ENCODE data around the gene SDC4.

Gene SDC4

DNA sequence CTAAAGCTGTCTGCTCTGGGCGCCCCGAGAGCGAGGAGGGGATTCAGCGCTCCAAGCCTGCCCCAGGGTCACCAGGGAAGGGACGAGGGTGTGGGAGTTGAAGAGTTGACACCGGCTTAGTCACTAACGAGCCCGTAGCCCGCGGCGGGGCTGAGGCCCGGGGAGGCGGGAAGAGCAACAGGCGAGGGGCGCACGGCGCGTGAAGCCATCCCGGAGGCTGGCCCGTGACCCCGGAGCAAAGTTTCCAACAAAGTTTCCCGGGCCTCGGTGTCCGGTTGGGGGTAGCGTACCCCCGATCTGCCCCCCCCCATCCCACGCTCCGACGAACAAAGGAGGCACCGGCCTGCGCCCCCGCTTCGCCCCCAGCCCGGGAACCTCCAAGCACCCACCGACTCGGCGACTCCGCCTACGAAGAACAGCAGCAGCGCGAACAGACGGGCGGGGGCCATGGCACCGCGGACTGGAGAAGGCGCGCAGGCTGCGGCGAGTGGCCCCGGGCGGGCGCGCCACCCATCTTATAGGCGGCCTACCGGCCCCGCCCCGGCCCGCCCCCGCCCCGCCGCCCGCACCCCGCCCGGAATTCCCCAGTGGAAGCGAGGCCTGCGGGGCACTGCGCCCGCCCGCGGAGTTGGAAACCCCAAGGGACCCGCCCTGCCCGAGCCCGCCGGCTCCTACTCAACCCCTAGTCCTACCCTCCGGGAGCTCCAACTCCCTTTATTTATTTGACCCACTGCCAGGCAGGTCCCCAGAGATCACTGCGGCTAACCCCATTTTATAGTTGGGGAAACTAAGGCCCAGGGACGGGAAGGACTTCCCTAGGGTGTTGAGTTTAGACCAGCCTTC, at the start of gene SDC4:
Gene SDC4, minus strand, starts transcription at position 489 of the 843 bp plus-strand sequence. Its CDS starts 40 bp downstream, at position 449.
- peak within 1 kb of the TSS; percentile 73 to 90 (median 77) for H3K9ac ChIP-seq (ENCODE audit: low read length in 5 of 5)
- H3K4me1 ChIP-seq (ENCODE audit: control insufficient read depth in 5 of 5, insufficient read depth in 5 of 5, low read length in 5 of 5): peaks cover 8 to 57% (median 47%) of the 10 kb centered on the region in 5 donors
- no peaks in the 10 kb centered on the region for H3K36me3 ChIP-seq (ENCODE audit: control insufficient read depth in 5 of 5, insufficient read depth in 5 of 5, low read length in 5 of 5)
- no peaks in the 10 kb centered on the region for H3K27me3 ChIP-seq (ENCODE audit: control insufficient read depth in 5 of 5, insufficient read depth in 4 of 5, low read length in 5 of 5)
- H3K9me3 ChIP-seq (ENCODE audit: control insufficient read depth in 5 of 5, low read length in 5 of 5): no peaks in the 10 kb centered on the region
- peak within 1 kb of the TSS; percentile 71 to 87 (median 79) for H3K4me3 ChIP-seq (ENCODE audit: low read depth in 1 of 5, low read length in 5 of 5)
- H3K27ac ChIP-seq (ENCODE audit: low read depth, low read length): peak within 1 kb of the TSS; percentile 92

- no peak overlapping the region for H3K4me3 ChIP-seq (ENCODE audit: low read depth in 1 of 5, low read length in 5 of 5)
- H3K9ac ChIP-seq (ENCODE audit: low read length in 5 of 5): no peak overlapping the region
- H3K27ac ChIP-seq (ENCODE audit: low read depth, low read length): no peak overlapping the region
Observed at GRCh38 chr20:45395114-45395415, 46.8 kb upstream of the SDC4 start.

DNA sequence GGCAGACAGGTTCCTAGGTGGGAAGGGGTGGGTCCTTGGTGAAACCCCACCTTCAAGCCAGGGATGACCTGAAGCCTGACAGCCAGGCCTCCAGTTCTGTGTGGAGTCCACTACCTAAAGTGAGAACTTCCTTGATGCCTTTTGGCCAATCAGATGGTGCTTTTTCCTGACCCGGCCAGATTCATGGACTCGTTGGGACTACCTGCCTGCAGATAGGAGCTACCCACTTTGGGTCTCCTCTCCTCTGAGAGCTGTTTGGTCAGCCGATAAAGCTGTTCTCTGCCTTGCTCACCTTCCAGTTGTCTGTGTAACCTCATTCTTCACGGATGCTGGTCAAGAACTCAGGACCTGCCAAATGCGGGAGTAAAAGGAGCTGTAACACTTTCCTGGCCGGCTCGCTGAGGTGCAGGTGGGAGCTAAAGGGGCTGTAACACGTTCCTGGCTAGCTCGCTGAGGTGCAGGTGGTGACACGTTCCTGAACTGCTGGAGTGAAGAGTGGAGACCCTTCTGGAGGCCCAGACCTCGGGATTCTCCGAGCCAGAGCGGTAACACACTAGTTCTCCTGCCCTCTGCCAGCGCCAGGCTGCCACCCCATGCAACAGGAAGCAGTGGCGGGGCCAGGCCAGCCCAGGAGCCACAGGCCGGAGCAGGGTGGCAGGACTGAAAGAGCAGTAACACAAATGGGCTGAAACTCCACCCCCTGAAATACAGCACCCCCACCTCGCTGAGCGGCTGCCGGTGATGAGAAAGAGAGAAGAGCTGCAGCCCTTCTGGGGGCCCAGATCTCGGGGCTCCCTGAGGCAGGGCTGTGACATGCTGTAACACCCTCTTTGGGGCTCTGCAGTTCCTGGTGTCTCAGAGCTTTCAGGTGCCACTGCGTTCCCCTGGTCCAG, 46.2 kb upstream of the SDC4 start:
- Histone ChIP-seq H3K4me1 (ENCODE audit: control insufficient read depth in 5 of 5, insufficient read depth in 5 of 5, low read length in 5 of 5) (no peaks in the 10 kb centered on the region), H3K27me3 (ENCODE audit: control insufficient read depth in 5 of 5, insufficient read depth in 4 of 5, low read length in 5 of 5) (no peaks in the 10 kb centered on the region), H3K36me3 (ENCODE audit: control insufficient read depth in 5 of 5, insufficient read depth in 5 of 5, low read length in 5 of 5) (peaks cover 0 to 3% (median 0%) of the 10 kb centered on the region in 5 donors), H3K27ac (ENCODE audit: low read depth, low read length) (no peak overlapping the region), H3K9ac (ENCODE audit: low read length in 5 of 5) (no peak overlapping the region), H3K9me3 (ENCODE audit: control insufficient read depth in 5 of 5, low read length in 5 of 5) (peaks cover 0 to under 1% (median 0%) of the 10 kb centered on the region in 5 donors), H3K4me3 (ENCODE audit: low read depth in 1 of 5, low read length in 5 of 5) (no peak overlapping the region)

More at GRCh38 chr20:45395114-45395415, 46.8 kb upstream of the SDC4 start:
- Histone ChIP-seq H3K27me3 (ENCODE audit: control insufficient read depth in 5 of 5, insufficient read depth in 4 of 5, low read length in 5 of 5) (no peaks in the 10 kb centered on the region), H3K4me1 (ENCODE audit: control insufficient read depth in 5 of 5, insufficient read depth in 5 of 5, low read length in 5 of 5) (no peaks in the 10 kb centered on the region), H3K36me3 (ENCODE audit: control insufficient read depth in 5 of 5, insufficient read depth in 5 of 5, low read length in 5 of 5) (peaks cover 0 to 3% (median 0%) of the 10 kb centered on the region in 5 donors), H3K9me3 (ENCODE audit: control insufficient read depth in 5 of 5, low read length in 5 of 5) (peaks cover 0 to 3% (median 0%) of the 10 kb centered on the region in 5 donors)

DNA sequence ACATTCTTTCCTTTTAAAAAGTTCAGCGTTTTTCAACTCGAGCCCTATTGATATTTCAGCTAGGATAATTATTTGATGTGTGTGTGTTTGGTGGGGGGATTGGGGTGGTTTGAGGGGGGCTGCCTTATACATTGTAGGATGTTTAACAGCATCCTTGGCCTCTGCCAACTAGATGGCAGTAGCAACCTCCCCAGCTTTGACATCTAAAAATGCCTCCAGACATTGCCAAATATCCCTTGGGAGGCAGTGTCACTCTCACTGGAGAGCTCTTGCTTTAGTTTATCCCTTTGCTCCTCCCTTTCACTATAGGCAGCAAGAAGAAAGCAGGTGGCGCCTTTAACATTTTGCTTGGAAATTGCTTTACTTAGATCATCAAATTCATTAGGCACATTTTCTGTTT, 44.5 kb upstream of the SDC4 start:
- peaks cover 0 to 3% (median 0%) of the 10 kb centered on the region in 5 donors for H3K36me3 ChIP-seq (ENCODE audit: control insufficient read depth in 5 of 5, insufficient read depth in 5 of 5, low read length in 5 of 5)
- no peak overlapping the region for H3K9ac ChIP-seq (ENCODE audit: low read length in 5 of 5)
- H3K27ac ChIP-seq (ENCODE audit: low read depth, low read length): no peak overlapping the region
- no peak overlapping the region for H3K4me3 ChIP-seq (ENCODE audit: low read depth in 1 of 5, low read length in 5 of 5)
- no peaks in the 10 kb centered on the region for H3K27me3 ChIP-seq (ENCODE audit: control insufficient read depth in 5 of 5, insufficient read depth in 4 of 5, low read length in 5 of 5)
- H3K4me1 ChIP-seq (ENCODE audit: control insufficient read depth in 5 of 5, insufficient read depth in 5 of 5, low read length in 5 of 5): no peaks in the 10 kb centered on the region
- no peaks in the 10 kb centered on the region for H3K9me3 ChIP-seq (ENCODE audit: control insufficient read depth in 5 of 5, low read length in 5 of 5)

DNA sequence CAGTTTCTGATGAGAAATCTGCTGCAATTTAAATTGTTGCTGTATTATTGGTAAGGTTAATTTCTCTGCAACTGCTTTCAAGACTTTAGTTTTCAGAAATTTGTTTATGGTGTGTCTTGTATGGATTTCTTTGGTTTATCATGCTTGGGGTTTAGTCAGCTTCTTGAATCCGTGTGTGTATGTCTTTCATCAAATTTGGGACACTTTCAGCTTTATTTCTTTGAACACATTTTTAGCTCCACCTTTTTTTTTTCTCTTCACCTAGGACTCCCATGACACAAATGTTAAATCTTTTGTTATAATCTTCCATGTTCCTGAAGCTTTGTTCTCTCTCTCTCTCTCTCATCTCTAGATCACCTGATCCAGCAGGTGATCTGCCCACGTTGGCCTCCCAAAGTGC, 43.3 kb upstream of the SDC4 start:
- no peak overlapping the region for H3K9ac ChIP-seq (ENCODE audit: low read length in 5 of 5)
- H3K4me3 ChIP-seq (ENCODE audit: low read depth in 1 of 5, low read length in 5 of 5): no peak overlapping the region
- H3K27me3 ChIP-seq (ENCODE audit: control insufficient read depth in 5 of 5, insufficient read depth in 4 of 5, low read length in 5 of 5): no peaks in the 10 kb centered on the region
- no peak overlapping the region for H3K27ac ChIP-seq (ENCODE audit: low read depth, low read length)
- peaks cover 0 to 3% (median 0%) of the 10 kb centered on the region in 5 donors for H3K36me3 ChIP-seq (ENCODE audit: control insufficient read depth in 5 of 5, insufficient read depth in 5 of 5, low read length in 5 of 5)
- no peaks in the 10 kb centered on the region for H3K9me3 ChIP-seq (ENCODE audit: control insufficient read depth in 5 of 5, low read length in 5 of 5)
- H3K4me1 ChIP-seq (ENCODE audit: control insufficient read depth in 5 of 5, insufficient read depth in 5 of 5, low read length in 5 of 5): no peaks in the 10 kb centered on the region

DNA sequence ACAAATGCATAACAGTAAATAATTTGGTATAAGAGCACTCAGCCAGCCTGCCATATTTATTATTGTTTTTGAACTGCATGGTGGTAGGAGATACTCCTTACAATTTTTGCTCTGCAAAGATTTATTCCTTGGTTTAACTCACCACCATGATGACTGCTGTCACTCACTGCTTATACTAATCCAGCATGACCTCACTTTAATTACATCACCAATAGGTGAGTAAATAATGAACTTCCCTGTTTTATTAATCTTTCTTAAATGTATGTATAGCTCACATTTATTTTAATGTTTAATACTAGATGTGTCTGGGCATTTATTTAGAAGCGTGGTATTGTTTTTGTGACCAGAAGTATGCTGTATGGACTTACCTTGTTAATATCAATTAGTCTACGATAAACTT, 42.7 kb upstream of the SDC4 start:
- Histone ChIP-seq H3K9ac (ENCODE audit: low read length in 5 of 5) (no peak overlapping the region), H3K27me3 (ENCODE audit: control insufficient read depth in 5 of 5, insufficient read depth in 4 of 5, low read length in 5 of 5) (no peaks in the 10 kb centered on the region), H3K4me3 (ENCODE audit: low read depth in 1 of 5, low read length in 5 of 5) (no peak overlapping the region), H3K9me3 (ENCODE audit: control insufficient read depth in 5 of 5, low read length in 5 of 5) (no peaks in the 10 kb centered on the region), H3K36me3 (ENCODE audit: control insufficient read depth in 5 of 5, insufficient read depth in 5 of 5, low read length in 5 of 5) (peaks cover 0 to 3% (median 0%) of the 10 kb centered on the region in 5 donors), H3K4me1 (ENCODE audit: control insufficient read depth in 5 of 5, insufficient read depth in 5 of 5, low read length in 5 of 5) (no peaks in the 10 kb centered on the region), H3K27ac (ENCODE audit: low read depth, low read length) (no peak overlapping the region)

DNA sequence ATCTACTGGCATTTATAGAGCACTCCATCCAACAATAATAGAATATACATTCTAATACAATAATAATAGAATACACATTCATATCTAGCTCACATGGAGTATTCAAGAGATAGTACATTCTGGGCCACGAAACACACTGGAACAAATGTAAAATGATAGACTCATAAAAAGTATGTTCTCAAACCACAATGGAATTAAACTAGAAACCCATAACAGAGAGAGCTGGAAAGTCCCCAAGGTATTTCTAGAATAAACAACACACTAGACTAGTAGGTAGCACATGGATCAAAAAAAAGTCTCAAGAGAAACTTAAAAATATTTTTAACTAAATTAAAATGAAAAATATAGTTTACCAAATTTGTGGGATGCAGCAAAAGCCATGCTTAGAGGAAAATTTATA, 39.0 kb upstream of the SDC4 start:
- H3K36me3 ChIP-seq (ENCODE audit: control insufficient read depth in 5 of 5, insufficient read depth in 5 of 5, low read length in 5 of 5): no peaks in the 10 kb centered on the region

GRCh38 chr20:45378191-45378590, 30.0 kb upstream of the SDC4 start, which contains the start of gene TP53TG5:
TSS of gene TP53TG5 (minus strand) at chr20:45378325. CDS start at chr20:45378236, 89 bp downstream.
- H3K27me3 ChIP-seq (ENCODE audit: control insufficient read depth in 5 of 5, insufficient read depth in 4 of 5, low read length in 5 of 5): no peaks in the 10 kb centered on the region
- no peak within 1 kb of the TSS for H3K27ac ChIP-seq (ENCODE audit: low read depth, low read length)
- H3K4me1 ChIP-seq (ENCODE audit: control insufficient read depth in 5 of 5, insufficient read depth in 5 of 5, low read length in 5 of 5): peaks cover under 1 to 10% (median 9%) of the 10 kb centered on the region in 5 donors
- no peak within 1 kb of the TSS for H3K9ac ChIP-seq (ENCODE audit: low read length in 5 of 5)
- H3K4me3 ChIP-seq (ENCODE audit: low read depth in 1 of 5, low read length in 5 of 5): no peak within 1 kb of the TSS
- H3K9me3 ChIP-seq (ENCODE audit: control insufficient read depth in 5 of 5, low read length in 5 of 5): no peaks in the 10 kb centered on the region
- no peaks in the 10 kb centered on the region for H3K36me3 ChIP-seq (ENCODE audit: control insufficient read depth in 5 of 5, insufficient read depth in 5 of 5, low read length in 5 of 5)

More for the DNA sequence above, 39.0 kb upstream of the SDC4 start:
- no peak overlapping the region for H3K27ac ChIP-seq (ENCODE audit: low read depth, low read length)
- no peaks in the 10 kb centered on the region for H3K9me3 ChIP-seq (ENCODE audit: control insufficient read depth in 5 of 5, low read length in 5 of 5)
- H3K4me1 ChIP-seq (ENCODE audit: control insufficient read depth in 5 of 5, insufficient read depth in 5 of 5, low read length in 5 of 5): no peaks in the 10 kb centered on the region
- no peak overlapping the region for H3K9ac ChIP-seq (ENCODE audit: low read length in 5 of 5)
- no peak overlapping the region for H3K4me3 ChIP-seq (ENCODE audit: low read depth in 1 of 5, low read length in 5 of 5)
- H3K27me3 ChIP-seq (ENCODE audit: control insufficient read depth in 5 of 5, insufficient read depth in 4 of 5, low read length in 5 of 5): no peaks in the 10 kb centered on the region

GRCh38 chr20:45377269-45377668, 29.0 kb upstream of the SDC4 start:
- Histone ChIP-seq H3K4me1 (ENCODE audit: control insufficient read depth in 5 of 5, insufficient read depth in 5 of 5, low read length in 5 of 5) (peaks cover 2 to 17% (median 13%) of the 10 kb centered on the region in 5 donors), H3K27ac (ENCODE audit: low read depth, low read length) (no peak overlapping the region), H3K36me3 (ENCODE audit: control insufficient read depth in 5 of 5, insufficient read depth in 5 of 5, low read length in 5 of 5) (no peaks in the 10 kb centered on the region), H3K9me3 (ENCODE audit: control insufficient read depth in 5 of 5, low read length in 5 of 5) (no peaks in the 10 kb centered on the region), H3K27me3 (ENCODE audit: control insufficient read depth in 5 of 5, insufficient read depth in 4 of 5, low read length in 5 of 5) (no peaks in the 10 kb centered on the region), H3K4me3 (ENCODE audit: low read depth in 1 of 5, low read length in 5 of 5) (no peak overlapping the region), H3K9ac (ENCODE audit: low read length in 5 of 5) (no peak overlapping the region)

- H3K4me3 ChIP-seq (ENCODE audit: low read depth in 1 of 5, low read length in 5 of 5): no peak overlapping the region
- no peaks in the 10 kb centered on the region for H3K27me3 ChIP-seq (ENCODE audit: control insufficient read depth in 5 of 5, insufficient read depth in 4 of 5, low read length in 5 of 5)
- no peaks in the 10 kb centered on the region for H3K36me3 ChIP-seq (ENCODE audit: control insufficient read depth in 5 of 5, insufficient read depth in 5 of 5, low read length in 5 of 5)
- H3K9ac ChIP-seq (ENCODE audit: low read length in 5 of 5): no peak overlapping the region
- no peak overlapping the region for H3K27ac ChIP-seq (ENCODE audit: low read depth, low read length)
- no peaks in the 10 kb centered on the region for H3K9me3 ChIP-seq (ENCODE audit: control insufficient read depth in 5 of 5, low read length in 5 of 5)
- peaks cover 2 to 17% (median 13%) of the 10 kb centered on the region in 5 donors for H3K4me1 ChIP-seq (ENCODE audit: control insufficient read depth in 5 of 5, insufficient read depth in 5 of 5, low read length in 5 of 5)
Observed at GRCh38 chr20:45374966-45375365, 26.7 kb upstream of the SDC4 start.
